Measurements from ENCODE around the gene SAMD10. TPM values are rescaled to one million over a fixed set of nuclear protein-coding genes. Genes with fewer than 3 reads are reported as not detected.
A peak's percentile ranks its signal among the peaks of the same experiment; 100 is the strongest.
"Not testable (repeated sequence)": the region's sequence is repeated elsewhere in the genome, so short reads cannot be mapped to it uniquely, and the experiment has no call there.

Gene SAMD10
- total RNA-seq, 2 donors from 2014 or later, result 21.4 to 32.7 TPM

GRCh38 chr20:63937596-63937995 is 41.8 kb downstream of the SAMD10 start:
- no peak for ATAC-seq (replicated peaks)
- Mint-ChIP-seq H3K4me1 (no peaks in the 10 kb centered on the region), H3K9me3 (no peaks in the 10 kb centered on the region), H3K4me3 (no peak overlapping the region), H3K27me3 (no peaks in the 10 kb centered on the region), H3K27ac (no peak overlapping the region), H3K36me3 (ENCODE audit: low read depth) (peaks cover 54% of the 10 kb centered on the region)

- no peak overlapping the region for H3K27ac Mint-ChIP-seq
- H3K9me3 Mint-ChIP-seq, result no peaks in the 10 kb centered on the region
- H3K4me3 Mint-ChIP-seq, result no peak overlapping the region
These were observed 44.0 kb downstream of the SAMD10 start for GRCh38 chr20:63935447-63935846.

GRCh38 chr20:63934271-63935068 is 45.0 kb downstream of the SAMD10 start:
- Mint-ChIP-seq H3K36me3 (ENCODE audit: low read depth) (peaks cover 75% of the 10 kb centered on the region), H3K4me3 (no peak overlapping the region), H3K9me3 (no peaks in the 10 kb centered on the region), H3K27ac (no peak overlapping the region), H3K4me1 (no peaks in the 10 kb centered on the region), H3K27me3 (no peaks in the 10 kb centered on the region)
- ATAC-seq (replicated peaks), result no peak

More at GRCh38 chr20:63935447-63935846, 44.0 kb downstream of the SAMD10 start:
- no peaks in the 10 kb centered on the region for H3K27me3 Mint-ChIP-seq
- peaks cover 65% of the 10 kb centered on the region for H3K36me3 Mint-ChIP-seq (ENCODE audit: low read depth)
- no peak for ATAC-seq (replicated peaks)
- no peaks in the 10 kb centered on the region for H3K4me1 Mint-ChIP-seq

- no peak for ATAC-seq (replicated peaks)
- peaks cover 83% of the 10 kb centered on the region for H3K36me3 Mint-ChIP-seq (ENCODE audit: low read depth)
- no peaks in the 10 kb centered on the region for H3K4me1 Mint-ChIP-seq
- H3K4me3 Mint-ChIP-seq, result no peak overlapping the region
- no peak overlapping the region for H3K27ac Mint-ChIP-seq
- H3K9me3 Mint-ChIP-seq, result no peaks in the 10 kb centered on the region
- H3K27me3 Mint-ChIP-seq, result no peaks in the 10 kb centered on the region
These were observed 45.8 kb downstream of the SAMD10 start for GRCh38 chr20:63933646-63934045.

- no peak for ATAC-seq (replicated peaks)
- Mint-ChIP-seq H3K4me1 (no peaks in the 10 kb centered on the region), H3K36me3 (ENCODE audit: low read depth) (peaks cover 89% of the 10 kb centered on the region), H3K4me3 (no peak overlapping the region), H3K27ac (no peak overlapping the region), H3K27me3 (no peaks in the 10 kb centered on the region), H3K9me3 (no peaks in the 10 kb centered on the region)
These were observed 46.8 kb downstream of the SAMD10 start for GRCh38 chr20:63932606-63933160.

GRCh38 chr20:63931735-63932134 is 47.7 kb downstream of the SAMD10 start:
- Mint-ChIP-seq H3K27me3 (no peaks in the 10 kb centered on the region), H3K36me3 (ENCODE audit: low read depth) (peaks cover 92% of the 10 kb centered on the region), H3K4me3 (no peak overlapping the region), H3K4me1 (no peaks in the 10 kb centered on the region), H3K27ac (no peak overlapping the region), H3K9me3 (no peaks in the 10 kb centered on the region)
- ATAC-seq (replicated peaks), result no peak

- no peak for ATAC-seq (replicated peaks)
- Mint-ChIP-seq H3K27ac (peak overlapping the region; percentile 76), H3K36me3 (ENCODE audit: low read depth) (peaks cover 92% of the 10 kb centered on the region), H3K4me1 (peaks cover 5% of the 10 kb centered on the region), H3K9me3 (no peaks in the 10 kb centered on the region), H3K27me3 (no peaks in the 10 kb centered on the region), H3K4me3 (no peak overlapping the region)
These were observed 48.4 kb downstream of the SAMD10 start for GRCh38 chr20:63930971-63931553.

GRCh38 chr20:63929473-63929883 is 50.0 kb downstream of the SAMD10 start:
- H3K27ac Mint-ChIP-seq, H3K4me3 Mint-ChIP-seq: not testable (repeated sequence)
- H3K36me3 Mint-ChIP-seq (ENCODE audit: low read depth), result peaks cover 87% of the 10 kb centered on the region

GRCh38 chr20:63929071-63929470 is 50.4 kb downstream of the SAMD10 start:
- Mint-ChIP-seq H3K4me1 (peaks cover 5% of the 10 kb centered on the region), H3K36me3 (ENCODE audit: low read depth) (peaks cover 85% of the 10 kb centered on the region), H3K9me3 (no peaks in the 10 kb centered on the region), H3K27me3 (no peaks in the 10 kb centered on the region), H3K27ac (no peak overlapping the region), H3K4me3 (no peak overlapping the region)
- no peak for ATAC-seq (replicated peaks)

More at GRCh38 chr20:63929473-63929883, 50.0 kb downstream of the SAMD10 start:
- H3K4me1 Mint-ChIP-seq; ATAC-seq (replicated peaks); H3K27me3 Mint-ChIP-seq; H3K9me3 Mint-ChIP-seq: not testable (repeated sequence)

GRCh38 chr20:63926298-63926697 is 53.1 kb downstream of the SAMD10 start:
- peaks cover 5% of the 10 kb centered on the region for H3K4me1 Mint-ChIP-seq
- H3K27ac Mint-ChIP-seq, result peak overlapping the region; percentile 19

GRCh38 chr20:63924241-63924640 is 55.2 kb downstream of the SAMD10 start:
- ATAC-seq (replicated peaks), result no peak
- Mint-ChIP-seq H3K4me1 (peaks cover 5% of the 10 kb centered on the region), H3K27ac (peak overlapping the region; percentile 26), H3K9me3 (no peaks in the 10 kb centered on the region), H3K36me3 (ENCODE audit: low read depth) (peaks cover 71% of the 10 kb centered on the region), H3K27me3 (no peaks in the 10 kb centered on the region), H3K4me3 (no peak overlapping the region)

More at GRCh38 chr20:63926298-63926697, 53.1 kb downstream of the SAMD10 start:
- Mint-ChIP-seq H3K27me3 (no peaks in the 10 kb centered on the region), H3K4me3 (no peak overlapping the region), H3K9me3 (no peaks in the 10 kb centered on the region), H3K36me3 (ENCODE audit: low read depth) (peaks cover 84% of the 10 kb centered on the region)
- ATAC-seq (replicated peaks), result no peak

Other genes starting within 250 kb of the SAMD10 start
- gene LIME1, start 243.0 kb downstream of the SAMD10 start, total RNA-seq, result 10 to 100 TPM in 1 of 2 donors, 1 to 10 TPM in 1; 9.8 to 24.8 TPM
- 10 to 100 TPM; 30.5 to 35.1 TPM for gene SLC2A4RG, start 239.9 kb downstream of the SAMD10 start, total RNA-seq
- gene ZBTB46, start 148.4 kb downstream of the SAMD10 start, total RNA-seq, result 1 to 10 TPM in 1 of 2 donors, under 1 TPM in 1; 0.54 to 6.2 TPM
- under 1 TPM in 1 of 2 donors, not detected in 1; 0.19 TPM for gene ABHD16B, start 118.1 kb downstream of the SAMD10 start, total RNA-seq
- 10 to 100 TPM; 54.8 to 92.9 TPM for gene TPD52L2, start 114.4 kb downstream of the SAMD10 start, total RNA-seq
- gene DNAJC5, start 84.5 kb downstream of the SAMD10 start, total RNA-seq, result 10 to 100 TPM; 46.8 to 53.4 TPM
- gene UCKL1, start 23.2 kb downstream of the SAMD10 start, total RNA-seq, result 10 to 100 TPM; 27.5 to 36.2 TPM
- gene ZNF512B, start 9.7 kb downstream of the SAMD10 start, total RNA-seq, result 10 to 100 TPM; 13.9 to 21.3 TPM
- 10 to 100 TPM; 88.5 to 97.4 TPM for gene PRPF6, start 1.5 kb upstream of the SAMD10 start, total RNA-seq
- 10 to 100 TPM; 12.8 to 21.5 TPM for gene C20orf204, start 56.5 kb upstream of the SAMD10 start, total RNA-seq
- under 1 TPM; 0.13 to 0.22 TPM for gene SOX18, start 70.0 kb upstream of the SAMD10 start, total RNA-seq
- gene TCEA2, start 83.6 kb upstream of the SAMD10 start, total RNA-seq, result 10 to 100 TPM; 52.0 to 79.9 TPM
- gene RGS19, start 99.9 kb upstream of the SAMD10 start, total RNA-seq, result 10 to 100 TPM; 38.6 to 49.4 TPM
- under 1 TPM; 0.48 to 0.56 TPM for gene OPRL1, start 100.4 kb upstream of the SAMD10 start, total RNA-seq
- gene LKAAEAR1, start 104.8 kb upstream of the SAMD10 start, total RNA-seq, result under 1 TPM in 1 of 2 donors, not detected in 1; 0.71 TPM
- gene NPBWR2, start 127.9 kb upstream of the SAMD10 start, total RNA-seq, result not detected
- under 1 TPM in 1 of 2 donors, not detected in 1; 0.16 TPM for gene MYT1, start 184.8 kb upstream of the SAMD10 start, total RNA-seq

All from activated T-helper 17 cell treated with anti-CD3 and anti-CD28 coated beads, Interleukin-2, amount 50 U/mL, for 72 hours (primary cell).